Activated CD4-positive, alpha-beta T cell treated with anti-CD3 and anti-CD28 coated beads, Interleukin-2, amount 50 U/mL, for 1 hour (primary cell): ENCODE results near the gene REEP5.
A peak's percentile ranks its signal among the peaks of the same experiment; 100 is the strongest.
"Not testable (repeated sequence)": the region's sequence is repeated elsewhere in the genome, so short reads cannot be mapped to it uniquely, and the experiment has no call there.

Experiments
- DNase-seq: peaks from one replicate; pipeline ENCODE4 v3.0.0-alpha.2; 2020

REEP5 gene

GRCh38 chr5:112921833-112922817, at the start of gene REEP5:
TSS of gene REEP5 (minus strand) at chr5:112922227. CDS start at chr5:112922190, 37 bp downstream.
- DNase-seq: peak; percentile 80

GRCh38 chr5:112971276-112971675, 49.2 kb upstream of the REEP5 start:
- DNase-seq: no peak

- DNase-seq: no peak
Measured at GRCh38 chr5:112968411-112969106, 46.5 kb upstream of the REEP5 start.

- no peak for DNase-seq
Measured at GRCh38 chr5:112967520-112968083, 45.6 kb upstream of the REEP5 start.

GRCh38 chr5:112965733-112966306, 43.8 kb upstream of the REEP5 start:
- no peak for DNase-seq

- DNase-seq: not testable (repeated sequence)
Measured at GRCh38 chr5:112963374-112963733, 41.3 kb upstream of the REEP5 start.

- DNase-seq: no peak
Measured at GRCh38 chr5:112960863-112961504, 39.0 kb upstream of the REEP5 start.

- DNase-seq: no peak
Measured at GRCh38 chr5:112960315-112960714, 38.3 kb upstream of the REEP5 start.

GRCh38 chr5:112959872-112960271, 37.8 kb upstream of the REEP5 start:
- DNase-seq: not testable (repeated sequence)

GRCh38 chr5:112958093-112959088, 36.4 kb upstream of the REEP5 start:
- no peak for DNase-seq

- no peak for DNase-seq
Measured at GRCh38 chr5:112957036-112957808, 35.2 kb upstream of the REEP5 start.

- DNase-seq: no peak
Measured at GRCh38 chr5:112956606-112957005, 34.6 kb upstream of the REEP5 start.

GRCh38 chr5:112951124-112951702, 29.2 kb upstream of the REEP5 start:
- no peak for DNase-seq

- DNase-seq: no peak
Measured at GRCh38 chr5:112948458-112948857, 26.4 kb upstream of the REEP5 start.

- no peak for DNase-seq
Measured at GRCh38 chr5:112940670-112941069, 18.6 kb upstream of the REEP5 start.

GRCh38 chr5:112938286-112938685, 16.3 kb upstream of the REEP5 start:
- DNase-seq: no peak

- DNase-seq: no peak
Measured at GRCh38 chr5:112935675-112936074, 13.6 kb upstream of the REEP5 start.

- DNase-seq: no peak
Measured at GRCh38 chr5:112934366-112934663, 12.3 kb upstream of the REEP5 start.

GRCh38 chr5:112933651-112934365, 11.8 kb upstream of the REEP5 start:
- DNase-seq: no peak

GRCh38 chr5:112933105-112933504, 11.1 kb upstream of the REEP5 start:
- no peak for DNase-seq
